Measurements from ENCODE around the gene MAN2B1. TPM values are rescaled to one million over a fixed set of nuclear protein-coding genes. Genes with fewer than 3 reads are reported as not detected.
"Not testable (repeated sequence)": the region's sequence is repeated elsewhere in the genome, so short reads cannot be mapped to it uniquely, and the experiment has no call there.

Gene MAN2B1
- total RNA-seq, 1 donor from 2014 or later, result 59.7 TPM

DNA sequence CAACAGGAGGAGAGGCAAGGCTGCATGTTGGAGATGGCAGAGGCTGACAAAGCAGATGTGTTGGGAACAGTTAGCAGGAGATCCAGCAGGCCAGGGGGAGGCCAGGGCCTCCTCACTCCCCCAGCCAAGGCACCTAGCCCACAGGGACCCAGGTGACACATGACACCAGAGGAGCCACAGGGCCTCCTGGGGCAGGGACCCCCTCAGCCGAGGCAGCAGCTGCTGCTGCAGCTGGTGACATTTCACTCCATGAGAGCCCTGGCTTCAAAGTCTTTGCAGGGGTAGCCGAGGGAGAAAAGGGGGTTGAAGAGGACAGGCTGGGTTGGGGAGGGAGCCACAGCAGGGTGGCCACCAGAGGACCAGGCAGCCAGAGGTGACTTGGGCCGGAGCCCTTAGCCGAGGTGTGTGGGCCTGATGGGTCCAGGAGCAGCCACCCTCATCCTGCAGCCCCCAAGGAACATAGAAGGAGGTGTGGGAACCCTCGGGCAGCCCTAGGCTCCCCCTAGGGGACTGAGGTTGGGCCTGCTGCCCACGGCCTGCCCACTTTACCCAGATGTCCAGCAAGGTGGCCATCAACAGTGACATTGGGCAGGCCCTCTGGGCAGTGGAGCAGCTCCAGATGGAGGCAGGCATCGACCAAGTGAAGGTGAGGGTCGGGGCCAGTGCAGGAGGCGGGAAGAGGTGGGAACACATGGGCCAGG lies 21.1 kb upstream of the MAN2B1 start, which contains the start of gene GNG14:
Gene GNG14 (plus strand): TSS at position 503 of the 701 bp plus-strand sequence. CDS start 51 bp downstream, at position 554.
- no peak for DNase-seq

- no peak for DNase-seq
These were observed 19.3 kb upstream of the MAN2B1 start for GRCh38 chr19:12685831-12686230.

GRCh38 chr19:12681074-12681987 lies 14.8 kb upstream of the MAN2B1 start, which contains the start of gene DHPS:
DHPS (minus strand) TSS chr19:12681880; CDS start chr19:12681766, 114 bp downstream.
- peak; percentile 99 for DNase-seq

DNA sequence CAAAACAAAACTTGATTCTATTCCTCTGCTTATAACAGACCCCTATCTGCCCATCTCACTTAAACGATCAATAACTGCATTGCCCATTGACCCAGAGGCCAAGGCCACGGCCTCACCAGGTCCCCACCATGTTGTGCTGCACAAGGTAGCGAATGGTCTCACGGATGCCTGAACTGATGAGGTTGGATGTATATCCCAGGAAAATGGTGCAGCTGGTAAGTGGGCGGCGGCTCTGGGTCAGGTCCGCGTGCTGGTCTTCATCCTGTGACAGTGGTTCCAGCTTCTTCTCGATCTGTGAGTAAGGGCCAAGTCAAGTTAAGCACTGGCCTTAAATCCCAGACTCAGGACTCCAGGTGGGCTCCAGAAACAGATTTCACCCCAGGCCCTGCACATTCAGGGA lies 13.5 kb upstream of the MAN2B1 start:
- no peak for DNase-seq

- not testable (repeated sequence) for DNase-seq
These were observed 11.5 kb upstream of the MAN2B1 start for GRCh38 chr19:12678039-12678438.

GRCh38 chr19:12676928-12677327 lies 10.4 kb upstream of the MAN2B1 start:
- no peak for DNase-seq

- DNase-seq, result peak; percentile 90
These were observed 9.8 kb upstream of the MAN2B1 start for GRCh38 chr19:12676384-12676792.

- no peak for DNase-seq
These were observed 9.4 kb upstream of the MAN2B1 start for GRCh38 chr19:12675940-12676339.

- DNase-seq, result no peak
These were observed 8.9 kb upstream of the MAN2B1 start for GRCh38 chr19:12675399-12675798.

- DNase-seq, result no peak
These were observed 6.2 kb upstream of the MAN2B1 start for GRCh38 chr19:12672744-12673143.

- DNase-seq, result no peak
These were observed 3.8 kb upstream of the MAN2B1 start for GRCh38 chr19:12670159-12670928.

- peak; percentile 90 for DNase-seq
These were observed 3.0 kb upstream of the MAN2B1 start for GRCh38 chr19:12669270-12670158.

- peak; percentile 62 for DNase-seq
These were observed 2.4 kb upstream of the MAN2B1 start for GRCh38 chr19:12668932-12669269.

DNA sequence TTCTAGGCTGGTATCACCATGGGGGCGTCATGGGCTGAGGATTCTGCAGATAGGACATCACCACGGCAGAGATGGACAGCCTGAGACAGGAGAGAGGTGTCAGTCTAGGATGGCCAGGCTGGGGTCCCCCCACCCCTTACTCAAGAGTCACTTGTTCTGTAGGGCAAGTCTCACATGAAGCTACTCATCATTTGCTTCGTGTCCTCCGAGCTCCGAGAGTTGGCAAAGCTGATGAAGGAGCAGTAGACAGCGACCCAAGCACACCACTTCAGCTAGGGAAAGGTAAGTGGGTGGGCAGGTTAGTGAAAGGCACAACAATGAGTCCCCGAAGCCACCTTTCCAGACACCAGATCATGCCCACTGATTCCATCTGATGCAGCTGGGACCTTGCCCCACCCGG lies 1.8 kb upstream of the MAN2B1 start:
- no peak for DNase-seq

DNA sequence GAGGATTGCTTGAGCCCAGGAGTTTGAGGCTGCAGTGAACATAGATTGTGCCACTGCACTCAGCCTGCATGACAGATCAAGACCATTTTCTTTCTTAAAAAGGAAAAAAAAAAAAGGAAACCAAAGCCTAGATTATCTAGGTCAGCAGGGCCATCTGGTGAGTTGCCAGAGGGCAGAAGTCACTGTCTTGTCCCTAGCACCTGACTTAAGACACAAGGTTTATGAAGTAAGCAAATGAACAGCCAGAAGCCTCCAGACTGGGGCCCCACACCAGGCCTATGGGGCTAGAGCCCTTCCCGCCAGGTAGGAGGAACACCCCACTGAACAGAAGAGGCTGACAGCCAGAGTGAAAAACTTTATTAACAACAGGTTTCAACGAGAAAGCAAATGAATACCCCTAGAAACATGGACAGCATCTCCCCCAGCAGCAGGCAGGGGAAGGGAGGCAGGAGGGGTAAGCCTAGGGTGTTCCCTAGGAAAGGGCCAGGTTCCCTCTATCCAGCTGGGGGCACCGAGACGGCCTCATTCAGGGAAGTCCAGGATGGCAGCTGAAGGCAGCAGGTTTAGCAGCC lies 1.3 kb upstream of the MAN2B1 start:
- no peak for DNase-seq

- peak; percentile 23 for DNase-seq
These were observed 774 bp downstream of the MAN2B1 start for GRCh38 chr19:12665671-12666264.

- DNase-seq, result no peak
These were observed 1.3 kb downstream of the MAN2B1 start for GRCh38 chr19:12665281-12665573.

DNA sequence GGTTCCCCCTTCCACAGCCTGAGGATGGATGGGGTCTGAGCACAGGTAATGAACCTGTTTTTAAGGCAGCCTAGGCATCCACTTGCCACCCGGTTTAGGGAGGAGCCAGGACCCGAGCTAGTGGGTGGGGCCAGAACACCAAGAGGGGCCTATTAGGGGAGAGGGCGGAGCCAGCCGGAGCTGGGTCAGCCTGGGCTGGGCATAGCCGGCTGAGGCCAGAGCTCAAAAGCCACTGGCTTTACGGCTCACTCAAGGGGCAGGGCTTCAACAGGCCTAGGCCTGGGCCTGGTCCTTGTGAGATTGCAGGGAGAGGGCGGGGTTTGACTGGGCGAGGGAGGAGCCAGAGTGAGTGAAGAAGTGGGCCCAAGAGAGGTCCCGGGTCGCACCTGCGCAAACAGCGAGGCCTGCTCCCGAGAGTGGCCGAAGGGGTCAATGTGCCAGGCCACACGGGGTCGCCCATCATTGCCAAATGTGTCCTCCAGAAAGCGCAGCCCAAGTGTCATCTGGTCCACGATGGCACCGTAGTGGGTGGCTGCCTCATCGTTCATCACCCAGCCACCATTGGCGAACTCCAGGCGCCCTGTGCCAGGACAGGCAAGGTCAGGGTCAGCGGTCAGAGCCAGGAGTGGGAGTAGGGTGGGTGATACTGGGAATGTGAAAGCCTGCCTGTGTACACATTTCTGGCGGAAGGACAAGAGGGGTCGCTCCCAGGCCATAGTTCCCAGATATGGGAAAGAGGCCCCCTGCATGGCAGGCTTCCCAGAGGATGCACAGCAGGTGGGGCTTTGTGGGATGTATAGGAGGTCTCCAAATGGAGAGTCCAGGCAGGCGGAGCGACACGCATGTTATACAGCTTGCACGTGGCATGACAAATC lies 1.9 kb downstream of the MAN2B1 start:
- DNase-seq, result no peak

GRCh38 chr19:12660980-12661379 lies 5.6 kb downstream of the MAN2B1 start:
- no peak for DNase-seq

- DNase-seq, result no peak
These were observed 8.6 kb downstream of the MAN2B1 start for GRCh38 chr19:12657966-12658365.

Measured in dermis blood vessel endothelial cell (primary cell).